Natural killer cell (primary cell): Measurements from ENCODE around the gene RAB9B. TPM values are rescaled to one million over a fixed set of nuclear protein-coding genes. Genes with fewer than 3 reads are reported as not detected.

Experiments used
- ATAC-seq, 3 donors: fragments of 150-1000 bp in 2 of 3; fragments of 200-7000 bp in 1 of 3; cut with Tn5 transposase; 1 replicate in 1 of 3; 2 replicates in 2 of 3; pipeline ENCODE4 v1.10.0; 2021; ENCODE audit warnings: mild to moderate bottlenecking in 2 of 3, moderate library complexity in 2 of 3
- DNase-seq, 2 donors: peaks; one replicate each; pipeline versions ENCODE4 v3.0.0 to v3.0.0-alpha.2; 2013 to 2021; ENCODE audit warnings: mixed read lengths in 1 of 2
- H3K27ac ChIP-seq: one replicate; pipeline ENCODE4 v1.5.1; 2013; ENCODE audit warnings: mild to moderate bottlenecking, low read length
- H3K27me3 ChIP-seq: one replicate; pipeline ENCODE4 v1.6.1; 2013; ENCODE audit warnings: low read length; ENCODE audit not compliant: control insufficient read depth, insufficient read depth
- H3K36me3 ChIP-seq: one replicate; pipeline ENCODE4 v1.6.1; 2013; ENCODE audit warnings: low read length; ENCODE audit not compliant: control insufficient read depth, insufficient read depth
- H3K4me1 ChIP-seq: one replicate; pipeline ENCODE4 v1.6.1; 2013; ENCODE audit warnings: low read length; ENCODE audit not compliant: control insufficient read depth, insufficient read depth
- H3K4me3 ChIP-seq: one replicate; pipeline ENCODE4 v1.5.1; 2013; ENCODE audit warnings: low read length
- H3K9me3 ChIP-seq: one replicate; pipeline ENCODE4 v1.6.1; 2013; ENCODE audit warnings: low read length; ENCODE audit not compliant: control insufficient read depth, insufficient read depth
- H3K27ac Mint-ChIP-seq, 2 donors: one replicate each; pipeline ENCODE4 v1.8.0; 2022; ENCODE audit warnings: mild to moderate bottlenecking in 2 of 2, mixed read lengths in 2 of 2, moderate library complexity in 1 of 2
- H3K27me3 Mint-ChIP-seq, 2 donors: one replicate each; pipeline ENCODE4 v1.8.0; 2022; ENCODE audit warnings: low read depth in 2 of 2, mixed read lengths in 2 of 2
- H3K36me3 Mint-ChIP-seq: one replicate; pipeline ENCODE4 v1.8.0; 2022; ENCODE audit warnings: mixed read lengths
- H3K4me1 Mint-ChIP-seq, 2 donors: one replicate each; pipeline ENCODE4 v1.8.0; 2022; ENCODE audit warnings: mixed read lengths in 2 of 2
- H3K4me3 Mint-ChIP-seq: one replicate; pipeline ENCODE4 v1.8.0; 2022; ENCODE audit warnings: mild to moderate bottlenecking, moderate library complexity, mixed read lengths
- H3K9me3 Mint-ChIP-seq, 2 donors: one replicate each; pipeline ENCODE4 v1.8.0; 2022; ENCODE audit warnings: mixed read lengths in 2 of 2
- whole genome bisulfite sequencing: methylation state at CpG from one replicate; pipeline ENCODE4 v1.1.7; 2013; ENCODE audit warnings: missing lambda C conversion rate; ENCODE audit not compliant: insufficient coverage; 5-methylcytosine and 5-hydroxymethylcytosine counted together
- intact Hi-C: fragments of 100-400 bp; cut with micrococcal nuclease; formaldehyde crosslinking; loops from one replicate; pipeline ENCODE4 v1.14.2; 2022
- total RNA-seq, 4 donors: library from RNA; stranded (reverse); fragments of 120-200 nt in 1 of 4; gene quantifications; one replicate each; pipeline versions ENCODE4 v1.2.3 to v1.2.4, GENCODE V29; 2013 to 2022
- TF ChIP-seq, protein P1 (sequence below): fragments of 200-600 bp; IDR thresholded peaks from one replicate; pipeline ENCODE4 v1.8.0; 2022; ENCODE audit warnings: antibody characterized with exemption

RAB9B gene
- total RNA-seq, 3 donors from 2014 or later (not counting 1 experiment from before 2014, with no cell fraction given): 0.45 to 0.64 (median 0.50) TPM

DNA sequence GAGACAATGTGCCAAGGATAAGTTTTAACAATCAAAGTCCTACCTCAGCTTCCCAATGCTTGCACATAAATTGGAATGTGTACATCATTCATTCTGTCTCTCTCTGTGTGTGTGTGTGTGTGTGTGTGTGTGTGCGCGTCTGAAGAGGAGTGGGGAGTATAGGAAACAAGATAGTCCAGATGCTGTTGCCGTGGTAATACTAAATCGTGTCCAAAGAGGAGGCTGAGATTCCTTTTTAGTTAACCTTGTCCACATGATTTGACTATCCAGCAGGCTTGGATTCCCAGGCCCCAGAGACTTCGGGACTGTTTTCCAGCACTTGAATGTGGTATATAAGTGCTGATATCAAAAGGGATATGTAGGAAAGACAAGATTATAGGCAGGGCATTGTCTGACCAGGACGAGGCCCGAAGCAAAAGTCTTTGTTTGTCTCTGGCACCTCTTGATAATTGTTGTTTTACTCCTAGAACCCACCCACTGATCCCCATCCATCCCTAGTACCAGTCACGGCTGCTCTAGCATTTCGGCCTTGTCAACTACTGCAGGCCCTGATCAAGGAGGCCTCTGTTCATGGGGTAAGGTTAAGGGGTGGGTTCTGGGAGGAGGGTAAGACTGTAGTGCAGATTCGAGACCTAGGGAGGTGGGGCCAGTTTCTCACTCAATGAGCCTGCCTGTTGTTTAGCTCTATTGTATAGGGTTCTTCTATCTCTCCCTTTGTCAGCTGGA, 51.6 kb downstream of the RAB9B start:
- TF ChIP-seq, protein P1, sequence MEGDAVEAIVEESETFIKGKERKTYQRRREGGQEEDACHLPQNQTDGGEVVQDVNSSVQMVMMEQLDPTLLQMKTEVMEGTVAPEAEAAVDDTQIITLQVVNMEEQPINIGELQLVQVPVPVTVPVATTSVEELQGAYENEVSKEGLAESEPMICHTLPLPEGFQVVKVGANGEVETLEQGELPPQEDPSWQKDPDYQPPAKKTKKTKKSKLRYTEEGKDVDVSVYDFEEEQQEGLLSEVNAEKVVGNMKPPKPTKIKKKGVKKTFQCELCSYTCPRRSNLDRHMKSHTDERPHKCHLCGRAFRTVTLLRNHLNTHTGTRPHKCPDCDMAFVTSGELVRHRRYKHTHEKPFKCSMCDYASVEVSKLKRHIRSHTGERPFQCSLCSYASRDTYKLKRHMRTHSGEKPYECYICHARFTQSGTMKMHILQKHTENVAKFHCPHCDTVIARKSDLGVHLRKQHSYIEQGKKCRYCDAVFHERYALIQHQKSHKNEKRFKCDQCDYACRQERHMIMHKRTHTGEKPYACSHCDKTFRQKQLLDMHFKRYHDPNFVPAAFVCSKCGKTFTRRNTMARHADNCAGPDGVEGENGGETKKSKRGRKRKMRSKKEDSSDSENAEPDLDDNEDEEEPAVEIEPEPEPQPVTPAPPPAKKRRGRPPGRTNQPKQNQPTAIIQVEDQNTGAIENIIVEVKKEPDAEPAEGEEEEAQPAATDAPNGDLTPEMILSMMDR: no peak
- intact Hi-C loops: no loop called here
- Mint-ChIP-seq H3K4me1 (no peaks in the 10 kb centered on the region), H3K36me3 (no peaks in the 10 kb centered on the region), H3K27me3 (peaks cover 0 to 2% of the 10 kb centered on the region in 2 donors), H3K27ac (no peak overlapping the region), H3K9me3 (no peaks in the 10 kb centered on the region), H3K4me3 (no peak overlapping the region)
- Histone ChIP-seq H3K36me3 (no peaks in the 10 kb centered on the region), H3K4me1 (no peaks in the 10 kb centered on the region), H3K27me3 (no peaks in the 10 kb centered on the region), H3K9me3 (no peaks in the 10 kb centered on the region), H3K4me3 (no peak overlapping the region), H3K27ac (no peak overlapping the region)
- 83% methylated on average over 6 of the region's 10 CpGs for WGBS
- DNase-seq (no peak), ATAC-seq (no peak)

DNA sequence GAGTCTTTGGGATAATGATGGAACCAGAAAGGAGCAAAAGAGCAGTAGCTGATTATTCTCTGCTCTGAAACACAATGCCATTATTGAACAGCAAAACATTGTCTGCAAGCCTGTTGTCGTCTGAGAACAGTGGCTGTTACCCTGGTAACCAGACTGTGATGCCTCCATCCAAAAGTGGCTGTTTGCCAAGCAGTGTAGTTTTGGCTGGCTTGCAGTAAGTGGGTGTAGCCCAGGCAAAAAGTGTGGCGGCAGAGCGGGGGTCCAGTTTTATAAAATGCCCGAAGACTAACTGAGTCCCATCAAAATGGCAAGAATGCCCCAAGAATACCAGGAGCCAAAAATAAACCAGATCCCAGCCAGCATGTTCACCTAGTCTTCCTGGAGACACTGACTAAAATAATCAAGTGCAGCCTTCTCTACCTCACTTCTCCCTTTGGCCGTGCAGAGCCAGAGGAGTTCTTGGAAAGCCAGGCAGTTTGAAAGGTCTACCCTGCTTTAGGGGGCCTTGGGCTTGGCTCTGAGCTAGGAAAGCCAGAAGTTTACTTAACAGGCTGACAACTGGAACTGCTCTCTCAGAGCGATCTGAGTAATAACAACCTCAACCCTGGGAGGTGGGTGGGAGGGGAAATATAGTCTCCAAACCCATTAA, 52.8 kb downstream of the RAB9B start:
- Histone ChIP-seq H3K36me3 (no peaks in the 10 kb centered on the region), H3K27me3 (no peaks in the 10 kb centered on the region), H3K4me1 (no peaks in the 10 kb centered on the region), H3K27ac (no peak overlapping the region), H3K9me3 (no peaks in the 10 kb centered on the region), H3K4me3 (no peak overlapping the region)
- H3K36me3 Mint-ChIP-seq: no peaks in the 10 kb centered on the region
- no peaks in the 10 kb centered on the region for H3K9me3 Mint-ChIP-seq
- no peak for ATAC-seq
- no peak for DNase-seq
- 90% methylated on average over 5 of the region's 6 CpGs for WGBS
- H3K27me3 Mint-ChIP-seq: peaks cover 0 to 2% of the 10 kb centered on the region in 2 donors
- H3K27ac Mint-ChIP-seq: no peak overlapping the region
- no peaks in the 10 kb centered on the region for H3K4me1 Mint-ChIP-seq
- no peak overlapping the region for H3K4me3 Mint-ChIP-seq
- intact Hi-C loops: no loop called here
- TF ChIP-seq, protein P1: no peak

DNA sequence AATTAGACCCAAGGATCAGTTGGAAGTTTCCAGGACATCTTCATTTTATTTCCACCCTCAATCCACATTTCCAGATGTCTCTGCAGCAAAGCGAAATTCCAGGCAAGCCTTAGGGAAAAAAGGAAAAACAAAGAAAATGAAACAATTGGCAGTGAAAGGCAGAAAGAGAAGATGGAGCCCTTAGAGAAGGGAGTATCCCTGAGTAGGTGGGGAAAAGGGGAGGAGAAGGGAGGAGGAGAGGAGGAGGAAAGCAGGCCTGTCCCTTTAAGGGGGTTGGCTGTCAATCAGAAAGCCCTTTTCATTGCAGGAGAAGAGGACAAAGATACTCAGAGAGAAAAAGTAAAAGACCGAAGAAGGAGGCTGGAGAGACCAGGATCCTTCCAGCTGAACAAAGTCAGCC, 55.5 kb downstream of the RAB9B start, which contains the start of gene PLP1:
PLP1 (plus strand) TSS at position 295 of the 400 bp plus-strand sequence. CDS start 156 bp downstream, outside the sequence.
- H3K4me3 Mint-ChIP-seq: no peak within 1 kb of the TSS
- no peaks in the 10 kb centered on the region for H3K4me1 Mint-ChIP-seq
- ATAC-seq: no peak
- intact Hi-C loops: no loop called here
- WGBS: 92% methylated on average over 2 of the region's 2 CpGs
- no peaks in the 10 kb centered on the region for H3K27me3 ChIP-seq
- DNase-seq: no peak
- no peaks in the 10 kb centered on the region for H3K4me1 ChIP-seq
- TF ChIP-seq, protein P1: no peak
- no peak within 1 kb of the TSS for H3K4me3 ChIP-seq
- H3K27ac ChIP-seq: no peak within 1 kb of the TSS
- no peaks in the 10 kb centered on the region for H3K36me3 Mint-ChIP-seq
- H3K9me3 ChIP-seq: no peaks in the 10 kb centered on the region
- H3K36me3 ChIP-seq: no peaks in the 10 kb centered on the region
- peaks cover 0 to 2% of the 10 kb centered on the region in 2 donors for H3K27me3 Mint-ChIP-seq
- no peak within 1 kb of the TSS for H3K27ac Mint-ChIP-seq
- H3K9me3 Mint-ChIP-seq: no peaks in the 10 kb centered on the region
